Gastroesophageal sphincter (tissue), 3 donors: ENCODE results near the gene PPM1H.

Experiments
- CTCF ChIP-seq, 4 experiments: fragments of 200-600 bp in 2 of 4; fragments of 450-650 bp in 2 of 4; sonication (generic) in 1 of 4; IDR thresholded peaks; one replicate each; pipeline ENCODE4 v1.5.1; 2017 to 2019; ENCODE audit warnings: antibody characterized with exemption in 4 of 4, mild to moderate bottlenecking in 2 of 4, moderate library complexity in 2 of 4
- EP300 ChIP-seq: sonication (generic); formaldehyde crosslinking; IDR thresholded peaks from one replicate; pipeline ENCODE4 v1.6.1; 2017; ENCODE audit warnings: antibody characterized with exemption, mild to moderate bottlenecking
- POLR2A ChIP-seq, 2 donors: fragments of 450-650 bp; IDR thresholded peaks; one replicate each; pipeline ENCODE4 v1.6.1; 2017; ENCODE audit warnings: antibody characterized with exemption in 2 of 2, mild to moderate bottlenecking in 2 of 2, moderate library complexity in 1 of 2
- POLR2AphosphoS5 ChIP-seq: sonication (generic); formaldehyde crosslinking; IDR thresholded peaks from one replicate; pipeline ENCODE4 v1.6.1; 2017; ENCODE audit warnings: antibody characterized with exemption

GRCh38 chr12:62707939-62708338, 227.0 kb downstream of the PPM1H start:
- TF ChIP-seq POLR2A (IDR thresholded peaks at IDR 0.05): no peak
- TF ChIP-seq CTCF (IDR thresholded peaks at IDR 0.05): no peak
- TF ChIP-seq EP300: no peak
- no peak for TF ChIP-seq POLR2AphosphoS5
